Body of pancreas (tissue), 4 donors: Measurements from ENCODE around the gene DPPA5.

Experiments
- CTCF ChIP-seq, 7 experiments: fragments of 450-650 bp in 4 of 7; fragments of 200-600 bp in 3 of 7; sonication (generic) in 3 of 7; IDR thresholded peaks; one replicate each; pipeline ENCODE4 v1.5.1; 2016 to 2019; ENCODE audit warnings: antibody characterized with exemption in 7 of 7
- POLR2A ChIP-seq, 3 donors: fragments of 450-650 bp; IDR thresholded peaks; one replicate each; pipeline ENCODE4 v1.6.1; 2016; ENCODE audit warnings: antibody characterized with exemption in 3 of 3, mild to moderate bottlenecking in 2 of 3

- TF ChIP-seq CTCF (IDR thresholded peaks at IDR 0.05) (no peak), POLR2A (IDR thresholded peaks at IDR 0.05) (no peak)
Measured at GRCh38 chr6:73349311-73349710, 4.8 kb downstream of the DPPA5 start.
